Chondrocyte (in vitro differentiated cells): ENCODE data around the gene CCR2. TPM values are rescaled to one million over a fixed set of nuclear protein-coding genes. Genes with fewer than 3 reads are reported as not detected.
A peak's percentile ranks its signal among the peaks of the same experiment; 100 is the strongest.

Source experiments
- DNase-seq: peaks from one replicate; pipeline ENCODE4 v3.0.0; 2021; ENCODE audit warnings: mixed read lengths, low spot score
- H3K27ac Mint-ChIP-seq: one replicate; pipeline ENCODE4 v1.8.0; 2021; ENCODE audit warnings: mild to moderate bottlenecking, moderate library complexity, mixed read lengths; ENCODE audit not compliant: unreplicated experiment
- H3K27me3 Mint-ChIP-seq: 2 replicates; pipeline ENCODE4 v1.8.0; 2021; ENCODE audit warnings: low read depth, mixed read lengths
- H3K36me3 Mint-ChIP-seq: 2 replicates; pipeline ENCODE4 v1.8.0; 2021; ENCODE audit warnings: low read depth, mixed read lengths
- H3K4me1 Mint-ChIP-seq: 2 replicates; pipeline ENCODE4 v1.8.0; 2021; ENCODE audit warnings: low read depth, mild to moderate bottlenecking, mixed read lengths
- H3K4me3 Mint-ChIP-seq: one replicate; pipeline ENCODE4 v1.8.0; 2021; ENCODE audit warnings: mild to moderate bottlenecking, moderate library complexity, mixed read lengths; ENCODE audit not compliant: unreplicated experiment
- H3K9me3 Mint-ChIP-seq: 2 replicates; pipeline ENCODE4 v1.8.0; 2021; ENCODE audit warnings: low read depth, mixed read lengths
- CTCF ChIP-seq: fragments of 200-600 bp; sonication (generic); IDR thresholded peaks from 2 replicates; pipeline ENCODE4 v1.5.0; 2021; ENCODE audit warnings: antibody characterized with exemption, mild to moderate bottlenecking, moderate library complexity
- total RNA-seq: library from RNA; stranded (reverse); gene quantifications from 3 replicates; pipeline ENCODE4 v1.2.1, GENCODE V29; 2021

Gene CCR2
- total RNA-seq, 1 donor from 2014 or later: not detected

GRCh38 chr3:46405301-46406019, 51.5 kb downstream of the CCR2 start:
- Mint-ChIP-seq H3K9me3 (no peaks in the 10 kb centered on the region), H3K36me3 (no peaks in the 10 kb centered on the region), H3K27me3 (peaks cover 2% of the 10 kb centered on the region), H3K27ac (peak overlapping the region; percentile 27), H3K4me1 (peaks cover 33% of the 10 kb centered on the region), H3K4me3 (no peak overlapping the region)
- no peak for DNase-seq
- TF ChIP-seq CTCF: no peak

- Mint-ChIP-seq H3K4me1 (peaks cover 33% of the 10 kb centered on the region), H3K27me3 (peaks cover 2% of the 10 kb centered on the region), H3K9me3 (no peaks in the 10 kb centered on the region), H3K4me3 (no peak overlapping the region), H3K36me3 (no peaks in the 10 kb centered on the region), H3K27ac (no peak overlapping the region)
- TF ChIP-seq CTCF: no peak
- DNase-seq: no peak
Measured at GRCh38 chr3:46406443-46406787, 52.5 kb downstream of the CCR2 start.

- H3K4me3 Mint-ChIP-seq: peak within 1 kb of the TSS; percentile 49
- no peak for TF ChIP-seq CTCF
- no peak within 1 kb of the TSS for H3K27ac Mint-ChIP-seq
- H3K36me3 Mint-ChIP-seq: no peaks in the 10 kb centered on the region
- no peak for DNase-seq
- H3K9me3 Mint-ChIP-seq: no peaks in the 10 kb centered on the region
- H3K27me3 Mint-ChIP-seq: peaks cover 2% of the 10 kb centered on the region
- peaks cover 33% of the 10 kb centered on the region for H3K4me1 Mint-ChIP-seq
Measured at GRCh38 chr3:46406788-46407611, 53.1 kb downstream of the CCR2 start, which contains the start of the genes CCR5AS and CCRL2. CCR5AS (minus strand) TSS chr3:46407066. CCRL2 (plus strand) TSS chr3:46407259; CDS start chr3:46408080, 821 bp downstream.

GRCh38 chr3:46407970-46408369, 54.1 kb downstream of the CCR2 start:
- no peak for TF ChIP-seq CTCF
- Mint-ChIP-seq H3K4me1 (peaks cover 42% of the 10 kb centered on the region), H3K36me3 (no peaks in the 10 kb centered on the region)

GRCh38 chr3:46408853-46409252, 54.9 kb downstream of the CCR2 start:
- DNase-seq: no peak
- Mint-ChIP-seq H3K27ac (no peak overlapping the region), H3K36me3 (no peaks in the 10 kb centered on the region), H3K4me3 (no peak overlapping the region), H3K4me1 (peaks cover 44% of the 10 kb centered on the region), H3K27me3 (no peaks in the 10 kb centered on the region), H3K9me3 (no peaks in the 10 kb centered on the region)
- TF ChIP-seq CTCF: no peak

More at GRCh38 chr3:46407970-46408369, 54.1 kb downstream of the CCR2 start:
- H3K9me3 Mint-ChIP-seq: no peaks in the 10 kb centered on the region
- no peak overlapping the region for H3K27ac Mint-ChIP-seq
- DNase-seq: no peak
- H3K4me3 Mint-ChIP-seq: no peak overlapping the region
- peaks cover 2% of the 10 kb centered on the region for H3K27me3 Mint-ChIP-seq
